Activated B cell treated with CpG ODN at 0.5 μM for 24 hours (primary cell): ENCODE data around the gene C6orf62. TPM values are rescaled to one million over a fixed set of nuclear protein-coding genes. Genes with fewer than 3 reads are reported as not detected.
"Not testable (repeated sequence)": the region's sequence is repeated elsewhere in the genome, so short reads cannot be mapped to it uniquely, and the experiment has no call there.

Source experiments
- ATAC-seq: fragments of 200-7000 bp; cut with Tn5 transposase; one replicate; pipeline ENCODE4 v1.10.0; 2021; ENCODE audit warnings: low read depth, mild to moderate bottlenecking, moderate library complexity
- CTCF ChIA-PET: fragments of 350-600 bp; sonication (Branson Sonifier 250); formaldehyde crosslinking; loops from one replicate; lab custom pipeline; 2021; ENCODE audit warnings: antibody characterized with exemption; lab: Charles Lee
- POLR2A ChIA-PET: fragments of 350-600 bp; sonication (Branson Sonifier 250); formaldehyde crosslinking; loops from one replicate; lab custom pipeline; 2021; ENCODE audit warnings: antibody characterized with exemption; lab: Charles Lee
- DNase-seq: peaks from one replicate; pipeline ENCODE4 v3.0.0; 2022
- H3K27ac Mint-ChIP-seq: one replicate; pipeline ENCODE4 v1.8.0; 2020; ENCODE audit warnings: mixed read lengths
- H3K27me3 Mint-ChIP-seq: one replicate; pipeline ENCODE4 v1.8.0; 2021; ENCODE audit warnings: mixed read lengths
- H3K36me3 Mint-ChIP-seq: one replicate; pipeline ENCODE4 v1.8.0; 2021; ENCODE audit warnings: low read depth, mixed read lengths
- H3K4me1 Mint-ChIP-seq: one replicate; pipeline ENCODE4 v1.8.0; 2021; ENCODE audit warnings: mixed read lengths
- H3K4me3 Mint-ChIP-seq: one replicate; pipeline ENCODE4 v1.8.0; 2020; ENCODE audit warnings: mild to moderate bottlenecking, mixed read lengths
- H3K9me3 Mint-ChIP-seq: one replicate; pipeline ENCODE4 v1.8.0; 2020; ENCODE audit warnings: mixed read lengths
- CTCF ChIP-seq: fragments of 200-600 bp; IDR thresholded peaks from one replicate; pipeline ENCODE4 v1.8.0; 2022; ENCODE audit warnings: antibody characterized with exemption, mild to moderate bottlenecking
- intact Hi-C: fragments of 100-400 bp; cut with micrococcal nuclease; formaldehyde crosslinking; loops from one replicate; pipeline ENCODE4 v1.15.1; 2024
- total RNA-seq: library from RNA; stranded (reverse); gene quantifications from 2 replicates; pipeline ENCODE4 v1.2.3, GENCODE V29; 2022

The C6orf62 gene
- total RNA-seq, 1 donor from 2014 or later, result 135 TPM

- H3K36me3 Mint-ChIP-seq, result peaks cover 6% of the 10 kb centered on the region
- POLR2A ChIA-PET, result interaction anchor here (0.7 kb wide), 1 partner anchor 101 kb away, joined by 7 read pairs; no protein-coding TSS in a partner anchor
Observed at GRCh38 chr6:24689964-24690363, 29.0 kb downstream of the C6orf62 start.

GRCh38 chr6:24686946-24687345, 32.0 kb downstream of the C6orf62 start:
- CTCF ChIA-PET, result no interaction called here
- ATAC-seq (no peak), DNase-seq (no peak)
- H3K27me3 Mint-ChIP-seq, result no peaks in the 10 kb centered on the region
- H3K4me1 Mint-ChIP-seq, result no peaks in the 10 kb centered on the region
- no peaks in the 10 kb centered on the region for H3K9me3 Mint-ChIP-seq
- H3K4me3 Mint-ChIP-seq, result no peak overlapping the region
- POLR2A ChIA-PET, result no interaction called here
- intact Hi-C loops, result no loop called here
- H3K36me3 Mint-ChIP-seq, result peaks cover 6% of the 10 kb centered on the region
- H3K27ac Mint-ChIP-seq, result no peak overlapping the region
- no peak for TF ChIP-seq CTCF

More at GRCh38 chr6:24689964-24690363, 29.0 kb downstream of the C6orf62 start:
- CTCF ChIA-PET, result interaction anchor here (1.0 to 2.1 kb wide), 3 partner anchors 14 to 142 kb away, joined by 3 to 5 read pairs (median 3); no protein-coding TSS in a partner anchor
- ATAC-seq, result no peak
- H3K4me3 Mint-ChIP-seq, result no peak overlapping the region
- H3K27ac Mint-ChIP-seq, result no peak overlapping the region
- no peaks in the 10 kb centered on the region for H3K9me3 Mint-ChIP-seq
- intact Hi-C loops, result no loop called here
- DNase-seq, result no peak
- no peak for TF ChIP-seq CTCF
- no peaks in the 10 kb centered on the region for H3K4me1 Mint-ChIP-seq
- H3K27me3 Mint-ChIP-seq, result no peaks in the 10 kb centered on the region

- Mint-ChIP-seq H3K27ac (no peak overlapping the region), H3K4me1 (no peaks in the 10 kb centered on the region), H3K9me3 (no peaks in the 10 kb centered on the region), H3K27me3 (no peaks in the 10 kb centered on the region), H3K36me3 (peaks cover 6% of the 10 kb centered on the region), H3K4me3 (no peak overlapping the region)
- intact Hi-C loops, result no loop called here
- DNase-seq, result no peak
- CTCF ChIA-PET, result no interaction called here
- TF ChIP-seq CTCF, result no peak
- POLR2A ChIA-PET, result no interaction called here
- ATAC-seq, result no peak
Observed at GRCh38 chr6:24686408-24686807, 32.5 kb downstream of the C6orf62 start.

- no peak overlapping the region for H3K27ac Mint-ChIP-seq
- no peak for TF ChIP-seq CTCF
- intact Hi-C loops, result no loop called here
- H3K27me3 Mint-ChIP-seq, result no peaks in the 10 kb centered on the region
- H3K4me1 Mint-ChIP-seq, result peaks cover 5% of the 10 kb centered on the region
- DNase-seq, result no peak
- H3K36me3 Mint-ChIP-seq, result peaks cover 6% of the 10 kb centered on the region
- no peaks in the 10 kb centered on the region for H3K9me3 Mint-ChIP-seq
- no peak for ATAC-seq
- no peak overlapping the region for H3K4me3 Mint-ChIP-seq
- POLR2A ChIA-PET, result no interaction called here
- CTCF ChIA-PET, result interaction anchor here (0.9 to 1.4 kb wide), 2 partner anchors 103 to 188 kb away, joined by 3 to 4 read pairs; no protein-coding TSS in a partner anchor
Observed at GRCh38 chr6:24683297-24684296, 35.4 kb downstream of the C6orf62 start.

- no peak for TF ChIP-seq CTCF
- H3K36me3 Mint-ChIP-seq, result peaks cover under 1% of the 10 kb centered on the region
- H3K9me3 Mint-ChIP-seq, result no peaks in the 10 kb centered on the region
- ChIA-PET POLR2A (no interaction called here), CTCF (no interaction called here)
- no peak for DNase-seq
- no peak overlapping the region for H3K27ac Mint-ChIP-seq
- no peak for ATAC-seq
- no peak overlapping the region for H3K4me3 Mint-ChIP-seq
- H3K27me3 Mint-ChIP-seq, result no peaks in the 10 kb centered on the region
- H3K4me1 Mint-ChIP-seq, result peaks cover 5% of the 10 kb centered on the region
- intact Hi-C loops, result no loop called here
Observed at GRCh38 chr6:24680582-24680981, 38.4 kb downstream of the C6orf62 start.

GRCh38 chr6:24678792-24679352, 40.1 kb downstream of the C6orf62 start:
- intact Hi-C loops, H3K4me1 Mint-ChIP-seq, POLR2A ChIA-PET, H3K36me3 Mint-ChIP-seq, H3K9me3 Mint-ChIP-seq, DNase-seq, H3K27me3 Mint-ChIP-seq, CTCF ChIA-PET, H3K27ac Mint-ChIP-seq, ATAC-seq, H3K4me3 Mint-ChIP-seq: not testable (repeated sequence)
